Suprapubic skin (tissue), 4 donors: ENCODE data around the gene USP38. TPM values are rescaled to one million over a fixed set of nuclear protein-coding genes. Genes with fewer than 3 reads are reported as not detected.
"Not testable (repeated sequence)": the region's sequence is repeated elsewhere in the genome, so short reads cannot be mapped to it uniquely, and the experiment has no call there.

ENCODE experiments used
- DNase-seq, 2 donors: peaks; one replicate each; pipeline ENCODE4 v3.0.0-alpha.2; 2019; ENCODE audit warnings: low spot score in 2 of 2
- H3K27ac ChIP-seq: fragments of 200-600 bp; sonication (generic); one replicate; pipeline ENCODE4 v1.5.1; 2019
- H3K27me3 ChIP-seq: fragments of 200-600 bp; sonication (generic); one replicate; pipeline ENCODE4 v1.5.1; 2019
- H3K36me3 ChIP-seq: fragments of 200-600 bp; sonication (generic); one replicate; pipeline ENCODE4 v1.5.1; 2019
- H3K4me1 ChIP-seq: fragments of 200-600 bp; sonication (generic); one replicate; pipeline ENCODE4 v1.5.1; 2019
- H3K4me3 ChIP-seq: fragments of 200-600 bp; sonication (generic); one replicate; pipeline ENCODE4 v1.5.1; 2019; ENCODE audit warnings: mild to moderate bottlenecking
- H3K9me3 ChIP-seq: fragments of 200-600 bp; sonication (generic); one replicate; pipeline ENCODE4 v1.5.1; 2019
- CTCF ChIP-seq, 2 donors: fragments of 200-600 bp in 1 of 2; fragments of 450-650 bp in 1 of 2; sonication (generic) in 1 of 2; IDR thresholded peaks; one replicate each; pipeline ENCODE4 v1.5.1; 2016 to 2019; ENCODE audit warnings: antibody characterized with exemption in 2 of 2, mild to moderate bottlenecking in 1 of 2, moderate library complexity in 1 of 2
- EP300 ChIP-seq: sonication (generic); formaldehyde crosslinking; IDR thresholded peaks from one replicate; pipeline ENCODE4 v1.6.1; 2017; ENCODE audit warnings: antibody characterized with exemption
- POLR2A ChIP-seq, 2 donors: fragments of 450-650 bp; IDR thresholded peaks; one replicate each; pipeline ENCODE4 v1.6.1; 2017; ENCODE audit warnings: antibody characterized with exemption in 2 of 2, mild to moderate bottlenecking in 2 of 2, moderate library complexity in 2 of 2
- POLR2AphosphoS5 ChIP-seq, 3 donors: sonication (generic); formaldehyde crosslinking; IDR thresholded peaks; one replicate each; pipeline ENCODE4 v1.6.1; 2017; ENCODE audit warnings: antibody characterized with exemption in 3 of 3
- WGBS: methylation state at CpG from one replicate; pipeline ENCODE4 v1.1.5; 2018; 5-methylcytosine and 5-hydroxymethylcytosine counted together
- total RNA-seq, 4 donors: library from RNA; depleted of rRNA; stranded (reverse); fragments of >200 nt; gene quantifications; one replicate each; pipeline ENCODE4 v1.1.0, GENCODE V29; 2016

The USP38 gene
- total RNA-seq, 4 donors from 2014 or later: 17.9 to 32.0 (median 23.8) TPM

GRCh38 chr4:143254491-143255226 is 69.9 kb downstream of the USP38 start:
- no peak overlapping the region for H3K27ac ChIP-seq
- WGBS: 62% methylated on average over 5 of the region's 5 CpGs
- DNase-seq: no peak
- H3K27me3 ChIP-seq: no peaks in the 10 kb centered on the region
- no peak overlapping the region for H3K4me3 ChIP-seq
- no peaks in the 10 kb centered on the region for H3K9me3 ChIP-seq
- TF ChIP-seq EP300 (no peak), POLR2A (IDR thresholded peaks at IDR 0.05) (no peak), CTCF (IDR thresholded peaks at IDR 0.05) (no peak), POLR2AphosphoS5 (IDR thresholded peaks at IDR 0.05) (no peak)
- H3K4me1 ChIP-seq: no peaks in the 10 kb centered on the region
- no peaks in the 10 kb centered on the region for H3K36me3 ChIP-seq

- Histone ChIP-seq H3K36me3 (no peaks in the 10 kb centered on the region), H3K9me3 (no peaks in the 10 kb centered on the region), H3K27me3 (no peaks in the 10 kb centered on the region), H3K27ac (no peak overlapping the region), H3K4me3 (no peak overlapping the region), H3K4me1 (no peaks in the 10 kb centered on the region)
- TF ChIP-seq POLR2A (IDR thresholded peaks at IDR 0.05): no peak
- no peak for TF ChIP-seq CTCF (IDR thresholded peaks at IDR 0.05)
- no peak for TF ChIP-seq POLR2AphosphoS5 (IDR thresholded peaks at IDR 0.05)
- TF ChIP-seq EP300: no peak
- 79% methylated on average over 2 of the region's 2 CpGs for WGBS
- DNase-seq: no peak
Observed at GRCh38 chr4:143256456-143256855, 71.7 kb downstream of the USP38 start.

- Histone ChIP-seq H3K4me3 (no peak overlapping the region), H3K27me3 (no peaks in the 10 kb centered on the region), H3K4me1 (no peaks in the 10 kb centered on the region), H3K9me3 (no peaks in the 10 kb centered on the region), H3K27ac (no peak overlapping the region), H3K36me3 (no peaks in the 10 kb centered on the region)
- DNase-seq: no peak
- no peak for TF ChIP-seq POLR2AphosphoS5 (IDR thresholded peaks at IDR 0.05)
- no peak for TF ChIP-seq POLR2A (IDR thresholded peaks at IDR 0.05)
- no peak for TF ChIP-seq EP300
- no peak for TF ChIP-seq CTCF (IDR thresholded peaks at IDR 0.05)
Observed at GRCh38 chr4:143257356-143257755, 72.6 kb downstream of the USP38 start.

- Histone ChIP-seq H3K36me3 (no peaks in the 10 kb centered on the region), H3K9me3 (no peaks in the 10 kb centered on the region), H3K27me3 (no peaks in the 10 kb centered on the region), H3K27ac (no peak overlapping the region), H3K4me3 (no peak overlapping the region), H3K4me1 (no peaks in the 10 kb centered on the region)
- 60% methylated on average over 3 of the region's 3 CpGs for WGBS
- no peak for TF ChIP-seq EP300
- no peak for TF ChIP-seq POLR2AphosphoS5 (IDR thresholded peaks at IDR 0.05)
- TF ChIP-seq CTCF (IDR thresholded peaks at IDR 0.05): no peak
- TF ChIP-seq POLR2A (IDR thresholded peaks at IDR 0.05): no peak
- no peak for DNase-seq
Observed at GRCh38 chr4:143260750-143261149, 76.0 kb downstream of the USP38 start.

GRCh38 chr4:143262838-143263237 is 78.1 kb downstream of the USP38 start:
- Histone ChIP-seq H3K9me3 (no peaks in the 10 kb centered on the region), H3K27me3 (no peaks in the 10 kb centered on the region), H3K36me3 (no peaks in the 10 kb centered on the region), H3K4me1 (no peaks in the 10 kb centered on the region), H3K4me3 (no peak overlapping the region), H3K27ac (no peak overlapping the region)
- no peak for TF ChIP-seq POLR2AphosphoS5 (IDR thresholded peaks at IDR 0.05)
- TF ChIP-seq CTCF (IDR thresholded peaks at IDR 0.05): no peak
- TF ChIP-seq POLR2A (IDR thresholded peaks at IDR 0.05): no peak
- no peak for TF ChIP-seq EP300
- DNase-seq: no peak
- WGBS: 0% methylated on average over 1 of the region's 1 CpG

- not testable (repeated sequence) for H3K9me3 ChIP-seq, DNase-seq, H3K36me3 ChIP-seq, H3K27ac ChIP-seq, H3K4me3 ChIP-seq, H3K4me1 ChIP-seq, H3K27me3 ChIP-seq
- WGBS: 94% methylated on average over 2 of the region's 2 CpGs
Observed at GRCh38 chr4:143267690-143268089, 83.0 kb downstream of the USP38 start.
